ENCODE data around the gene SH3BP1. TPM values are rescaled to one million over a fixed set of nuclear protein-coding genes. Genes with fewer than 3 reads are reported as not detected.

Gene SH3BP1
- total and polyA plus RNA-seq, 2 of the 13 experiments (the other 11 are each of a cell fraction or from before 2014, with no cell fraction given): 8.4 to 18.5 TPM

- TF ChIP-seq, protein P1, sequence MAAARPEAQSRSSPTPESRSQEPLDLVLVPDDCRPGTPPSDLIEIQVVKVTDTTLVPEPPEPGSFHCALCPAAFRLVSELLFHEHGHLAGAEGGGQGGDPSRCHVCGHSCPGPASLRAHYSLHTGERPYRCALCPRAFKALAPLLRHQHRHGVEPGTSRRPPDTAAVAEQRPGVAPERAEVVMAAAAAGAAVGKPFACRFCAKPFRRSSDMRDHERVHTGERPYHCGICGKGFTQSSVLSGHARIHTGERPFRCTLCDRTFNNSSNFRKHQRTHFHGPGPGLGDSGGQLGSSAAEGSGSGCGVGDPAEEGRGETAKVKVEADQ (CRISPR knock-in tag; IDR thresholded peaks at IDR 0.05; ENCODE audit: borderline replicate concordance): no peak
- TF ChIP-seq RXRA (CRISPR knock-in tag; IDR thresholded peaks at IDR 0.05) (peak; percentile 72), ZNF773 (CRISPR knock-in tag; IDR thresholded peaks at IDR 0.05; ENCODE audit: borderline replicate concordance) (no peak), PITX1 (CRISPR knock-in tag; IDR thresholded peaks at IDR 0.05) (no peak; the same call in 1 of the 2 replicates), ZNF224 (CRISPR knock-in tag; IDR thresholded peaks at IDR 0.05) (no peak), SIX4 (CRISPR knock-in tag; IDR thresholded peaks at IDR 0.05) (peak; percentile 47; the same call in 1 of the 2 replicates), SPEN (CRISPR knock-in tag; IDR thresholded peaks at IDR 0.05; ENCODE audit: low read depth) (0 out of 2 replicates have a peak, but pooled peaks have one; percentile 33), ZNF598 (CRISPR knock-in tag; IDR thresholded peaks at IDR 0.05; ENCODE audit: borderline replicate concordance) (peak; percentile 27; the same call in 1 of the 2 replicates), TOE1 (CRISPR knock-in tag; IDR thresholded peaks at IDR 0.05) (no peak)
- TF ChIP-seq, protein P2, sequence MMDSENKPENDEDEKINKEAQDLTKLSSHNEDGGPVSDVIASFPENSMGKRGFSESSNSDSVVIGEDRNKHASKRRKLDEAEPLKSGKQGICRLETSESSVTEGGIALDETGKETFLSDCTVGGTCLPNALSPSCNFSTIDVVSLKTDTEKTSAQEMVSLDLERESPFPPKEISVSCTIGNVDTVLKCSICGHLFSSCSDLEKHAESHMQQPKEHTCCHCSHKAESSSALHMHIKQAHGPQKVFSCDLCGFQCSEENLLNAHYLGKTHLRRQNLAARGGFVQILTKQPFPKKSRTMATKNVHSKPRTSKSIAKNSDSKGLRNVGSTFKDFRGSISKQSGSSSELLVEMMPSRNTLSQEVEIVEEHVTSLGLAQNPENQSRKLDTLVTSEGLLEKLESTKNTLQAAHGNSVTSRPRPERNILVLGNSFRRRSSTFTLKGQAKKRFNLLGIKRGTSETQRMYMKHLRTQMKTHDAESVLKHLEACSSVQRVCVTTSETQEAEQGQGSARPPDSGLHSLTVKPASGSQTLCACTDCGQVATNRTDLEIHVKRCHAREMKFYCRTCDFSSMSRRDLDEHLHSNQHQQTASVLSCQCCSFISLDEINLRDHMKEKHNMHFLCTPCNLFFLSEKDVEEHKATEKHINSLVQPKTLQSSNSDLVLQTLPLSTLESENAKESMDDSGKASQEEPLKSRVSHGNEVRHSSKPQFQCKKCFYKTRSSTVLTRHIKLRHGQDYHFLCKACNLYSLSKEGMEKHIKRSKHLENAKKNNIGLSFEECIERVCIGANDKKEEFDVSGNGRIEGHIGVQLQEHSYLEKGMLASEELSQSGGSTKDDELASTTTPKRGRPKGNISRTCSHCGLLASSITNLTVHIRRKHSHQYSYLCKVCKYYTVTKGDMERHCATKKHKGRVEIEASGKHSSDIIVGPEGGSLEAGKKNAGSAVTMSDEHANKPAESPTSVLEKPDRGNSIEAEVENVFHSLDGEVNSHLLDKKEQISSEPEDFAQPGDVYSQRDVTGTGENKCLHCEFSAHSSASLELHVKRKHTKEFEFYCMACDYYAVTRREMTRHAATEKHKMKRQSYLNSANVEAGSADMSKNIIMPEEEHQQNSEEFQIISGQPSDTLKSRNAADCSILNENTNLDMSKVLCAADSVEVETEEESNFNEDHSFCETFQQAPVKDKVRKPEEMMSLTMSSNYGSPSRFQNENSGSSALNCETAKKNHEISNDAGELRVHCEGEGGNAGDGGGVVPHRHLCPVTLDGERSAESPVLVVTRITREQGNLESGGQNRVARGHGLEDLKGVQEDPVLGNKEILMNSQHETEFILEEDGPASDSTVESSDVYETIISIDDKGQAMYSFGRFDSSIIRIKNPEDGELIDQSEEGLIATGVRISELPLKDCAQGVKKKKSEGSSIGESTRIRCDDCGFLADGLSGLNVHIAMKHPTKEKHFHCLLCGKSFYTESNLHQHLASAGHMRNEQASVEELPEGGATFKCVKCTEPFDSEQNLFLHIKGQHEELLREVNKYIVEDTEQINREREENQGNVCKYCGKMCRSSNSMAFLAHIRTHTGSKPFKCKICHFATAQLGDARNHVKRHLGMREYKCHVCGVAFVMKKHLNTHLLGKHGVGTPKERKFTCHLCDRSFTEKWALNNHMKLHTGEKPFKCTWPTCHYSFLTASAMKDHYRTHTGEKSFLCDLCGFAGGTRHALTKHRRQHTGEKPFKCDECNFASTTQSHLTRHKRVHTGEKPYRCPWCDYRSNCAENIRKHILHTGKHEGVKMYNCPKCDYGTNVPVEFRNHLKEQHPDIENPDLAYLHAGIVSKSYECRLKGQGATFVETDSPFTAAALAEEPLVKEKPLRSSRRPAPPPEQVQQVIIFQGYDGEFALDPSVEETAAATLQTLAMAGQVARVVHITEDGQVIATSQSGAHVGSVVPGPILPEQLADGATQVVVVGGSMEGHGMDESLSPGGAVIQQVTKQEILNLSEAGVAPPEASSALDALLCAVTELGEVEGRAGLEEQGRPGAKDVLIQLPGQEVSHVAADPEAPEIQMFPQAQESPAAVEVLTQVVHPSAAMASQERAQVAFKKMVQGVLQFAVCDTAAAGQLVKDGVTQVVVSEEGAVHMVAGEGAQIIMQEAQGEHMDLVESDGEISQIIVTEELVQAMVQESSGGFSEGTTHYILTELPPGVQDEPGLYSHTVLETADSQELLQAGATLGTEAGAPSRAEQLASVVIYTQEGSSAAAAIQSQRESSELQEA (CRISPR knock-in tag; IDR thresholded peaks at IDR 0.05; ENCODE audit: not compliant biosample characterization): peak; percentile 44
- TF ChIP-seq, protein P3, sequence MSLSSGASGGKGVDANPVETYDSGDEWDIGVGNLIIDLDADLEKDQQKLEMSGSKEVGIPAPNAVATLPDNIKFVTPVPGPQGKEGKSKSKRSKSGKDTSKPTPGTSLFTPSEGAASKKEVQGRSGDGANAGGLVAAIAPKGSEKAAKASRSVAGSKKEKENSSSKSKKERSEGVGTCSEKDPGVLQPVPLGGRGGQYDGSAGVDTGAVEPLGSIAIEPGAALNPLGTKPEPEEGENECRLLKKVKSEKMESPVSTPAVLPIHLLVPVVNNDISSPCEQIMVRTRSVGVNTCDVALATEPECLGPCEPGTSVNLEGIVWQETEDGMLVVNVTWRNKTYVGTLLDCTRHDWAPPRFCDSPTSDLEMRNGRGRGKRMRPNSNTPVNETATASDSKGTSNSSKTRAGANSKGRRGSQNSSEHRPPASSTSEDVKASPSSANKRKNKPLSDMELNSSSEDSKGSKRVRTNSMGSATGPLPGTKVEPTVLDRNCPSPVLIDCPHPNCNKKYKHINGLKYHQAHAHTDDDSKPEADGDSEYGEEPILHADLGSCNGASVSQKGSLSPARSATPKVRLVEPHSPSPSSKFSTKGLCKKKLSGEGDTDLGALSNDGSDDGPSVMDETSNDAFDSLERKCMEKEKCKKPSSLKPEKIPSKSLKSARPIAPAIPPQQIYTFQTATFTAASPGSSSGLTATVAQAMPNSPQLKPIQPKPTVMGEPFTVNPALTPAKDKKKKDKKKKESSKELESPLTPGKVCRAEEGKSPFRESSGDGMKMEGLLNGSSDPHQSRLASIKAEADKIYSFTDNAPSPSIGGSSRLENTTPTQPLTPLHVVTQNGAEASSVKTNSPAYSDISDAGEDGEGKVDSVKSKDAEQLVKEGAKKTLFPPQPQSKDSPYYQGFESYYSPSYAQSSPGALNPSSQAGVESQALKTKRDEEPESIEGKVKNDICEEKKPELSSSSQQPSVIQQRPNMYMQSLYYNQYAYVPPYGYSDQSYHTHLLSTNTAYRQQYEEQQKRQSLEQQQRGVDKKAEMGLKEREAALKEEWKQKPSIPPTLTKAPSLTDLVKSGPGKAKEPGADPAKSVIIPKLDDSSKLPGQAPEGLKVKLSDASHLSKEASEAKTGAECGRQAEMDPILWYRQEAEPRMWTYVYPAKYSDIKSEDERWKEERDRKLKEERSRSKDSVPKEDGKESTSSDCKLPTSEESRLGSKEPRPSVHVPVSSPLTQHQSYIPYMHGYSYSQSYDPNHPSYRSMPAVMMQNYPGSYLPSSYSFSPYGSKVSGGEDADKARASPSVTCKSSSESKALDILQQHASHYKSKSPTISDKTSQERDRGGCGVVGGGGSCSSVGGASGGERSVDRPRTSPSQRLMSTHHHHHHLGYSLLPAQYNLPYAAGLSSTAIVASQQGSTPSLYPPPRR (CRISPR knock-in tag; IDR thresholded peaks at IDR 0.05; ENCODE audit: borderline replicate concordance): peak; percentile 62; the same call in 1 of the 2 replicates
- TF ChIP-seq, protein P4, sequence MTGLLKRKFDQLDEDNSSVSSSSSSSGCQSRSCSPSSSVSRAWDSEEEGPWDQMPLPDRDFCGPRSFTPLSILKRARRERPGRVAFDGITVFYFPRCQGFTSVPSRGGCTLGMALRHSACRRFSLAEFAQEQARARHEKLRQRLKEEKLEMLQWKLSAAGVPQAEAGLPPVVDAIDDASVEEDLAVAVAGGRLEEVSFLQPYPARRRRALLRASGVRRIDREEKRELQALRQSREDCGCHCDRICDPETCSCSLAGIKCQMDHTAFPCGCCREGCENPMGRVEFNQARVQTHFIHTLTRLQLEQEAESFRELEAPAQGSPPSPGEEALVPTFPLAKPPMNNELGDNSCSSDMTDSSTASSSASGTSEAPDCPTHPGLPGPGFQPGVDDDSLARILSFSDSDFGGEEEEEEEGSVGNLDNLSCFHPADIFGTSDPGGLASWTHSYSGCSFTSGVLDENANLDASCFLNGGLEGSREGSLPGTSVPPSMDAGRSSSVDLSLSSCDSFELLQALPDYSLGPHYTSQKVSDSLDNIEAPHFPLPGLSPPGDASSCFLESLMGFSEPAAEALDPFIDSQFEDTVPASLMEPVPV (CRISPR knock-in tag; IDR thresholded peaks at IDR 0.05): 0 out of 2 replicates have a peak, but pooled peaks have one; percentile 38
Observed at GRCh38 chr22:37631448-37632173, 7.9 kb upstream of the SH3BP1 start (continued).

Data from HepG2 (cell line).